H1 (cell line): ENCODE results near the gene TMEM117. TPM values are rescaled to one million over a fixed set of nuclear protein-coding genes. Genes with fewer than 3 reads are reported as not detected.

Source experiments
- EP300 ChIP-seq, 2 experiments: IDR thresholded peaks; 1 replicate in 1 of 2; 2 replicates in 1 of 2; pipeline ENCODE4 v1.6.1; 2011 to 2012; ENCODE audit warnings: low read depth in 2 of 2, low read length in 2 of 2, mild to moderate bottlenecking in 2 of 2, borderline replicate concordance in 1 of 2, inconsistent platforms in 1 of 2, moderate library complexity in 1 of 2
- FOSL1 ChIP-seq: IDR thresholded peaks from 2 replicates; pipeline ENCODE4 v1.6.1; 2011; ENCODE audit warnings: mild to moderate bottlenecking, low read depth, low read length, moderate library complexity; ENCODE audit not compliant: insufficient read depth
- HDAC6 ChIP-seq: IDR thresholded peaks from one replicate; pipeline ENCODE4 v1.7.1; 2012; ENCODE audit warnings: low read depth, mild to moderate bottlenecking, inconsistent platforms, low read length, moderate library complexity
- KDM5A ChIP-seq: fragments of 200-600 bp; IDR thresholded peaks from 2 replicates; pipeline ENCODE4 v1.7.1; 2012; ENCODE audit warnings: mild to moderate bottlenecking, low read length, inconsistent platforms, mixed read lengths
- SIRT6 ChIP-seq: IDR thresholded peaks from one replicate; pipeline ENCODE4 v1.7.1; 2012; ENCODE audit warnings: low read length, inconsistent platforms
- SP2 ChIP-seq: IDR thresholded peaks from 2 replicates; pipeline ENCODE4 v1.6.1; 2012; ENCODE audit warnings: mild to moderate bottlenecking, low read length, inconsistent platforms
- ZNF274 ChIP-seq: IDR thresholded peaks from 2 replicates; pipeline ENCODE4 v1.7.0; 2012; ENCODE audit warnings: low read length, borderline replicate concordance; ENCODE audit errors: extremely low read depth
- polyA plus RNA-seq, 7 experiments: library from polyadenylated mRNA; depleted of rRNA in 3 of 7; stranded (reverse) in 5 of 7; unstranded in 2 of 7; fragments of >200 nt in 5 of 7; fragments of 200-250 nt in 2 of 7; gene quantifications; 1 replicate in 5 of 7; 2 replicates in 1 of 7; 4 replicates in 1 of 7; pipeline versions ENCODE4 v1.2.1 to v1.2.3, GENCODE V29; 2011 to 2013; ENCODE audit warnings: missing spikeins in 2 of 7, mixed read lengths in 2 of 7
- total RNA-seq: library from RNA; stranded (reverse); fragmentation: NEBNext Ultra II Directional; extraction: Animal tissue kit (Norgen Biotek cat#: 25700); gene quantifications from 2 replicates; pipeline ENCODE4 v1.2.1, GENCODE V29; 2021
- TF ChIP-seq, protein P1 (sequence below): fragments of 300-600 bp; sonication (generic); IDR thresholded peaks from 2 replicates; pipeline ENCODE4 v1.7.1; 2012; ENCODE audit warnings: low read length, moderate library complexity, mild to moderate bottlenecking, inconsistent platforms; ENCODE audit not compliant: insufficient replicate concordance
- TF ChIP-seq, protein P2 (sequence below): IDR thresholded peaks from 2 replicates; pipeline ENCODE4 v1.6.1; 2011; ENCODE audit warnings: low read length, improper control_type of control experiment

The TMEM117 gene
- total and polyA plus RNA-seq, 2 of the 8 experiments (the other 6 are each of a cell fraction or from before 2014, with no cell fraction given) = 0.80 to 1.4 TPM

DNA sequence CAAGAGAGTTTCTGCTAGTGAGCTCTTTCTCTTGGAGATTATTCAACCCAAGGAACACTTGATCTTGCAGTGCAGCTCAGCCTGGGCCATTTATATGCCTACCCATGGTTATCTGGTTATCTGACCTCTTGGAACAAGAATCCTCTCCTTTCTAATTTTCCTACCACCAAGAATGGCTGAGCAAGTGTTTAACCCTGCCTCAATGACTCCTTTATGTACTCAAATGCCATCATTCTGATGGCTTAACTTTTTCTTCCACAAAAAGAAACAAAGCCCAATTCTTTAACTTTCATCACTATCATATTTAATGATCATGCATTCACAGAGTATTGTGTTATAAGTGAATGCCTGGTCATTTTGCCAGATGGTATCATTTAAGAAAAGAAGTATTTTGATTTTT lies 67.8 kb downstream of the TMEM117 start (continued):
- TF ChIP-seq, protein P1, sequence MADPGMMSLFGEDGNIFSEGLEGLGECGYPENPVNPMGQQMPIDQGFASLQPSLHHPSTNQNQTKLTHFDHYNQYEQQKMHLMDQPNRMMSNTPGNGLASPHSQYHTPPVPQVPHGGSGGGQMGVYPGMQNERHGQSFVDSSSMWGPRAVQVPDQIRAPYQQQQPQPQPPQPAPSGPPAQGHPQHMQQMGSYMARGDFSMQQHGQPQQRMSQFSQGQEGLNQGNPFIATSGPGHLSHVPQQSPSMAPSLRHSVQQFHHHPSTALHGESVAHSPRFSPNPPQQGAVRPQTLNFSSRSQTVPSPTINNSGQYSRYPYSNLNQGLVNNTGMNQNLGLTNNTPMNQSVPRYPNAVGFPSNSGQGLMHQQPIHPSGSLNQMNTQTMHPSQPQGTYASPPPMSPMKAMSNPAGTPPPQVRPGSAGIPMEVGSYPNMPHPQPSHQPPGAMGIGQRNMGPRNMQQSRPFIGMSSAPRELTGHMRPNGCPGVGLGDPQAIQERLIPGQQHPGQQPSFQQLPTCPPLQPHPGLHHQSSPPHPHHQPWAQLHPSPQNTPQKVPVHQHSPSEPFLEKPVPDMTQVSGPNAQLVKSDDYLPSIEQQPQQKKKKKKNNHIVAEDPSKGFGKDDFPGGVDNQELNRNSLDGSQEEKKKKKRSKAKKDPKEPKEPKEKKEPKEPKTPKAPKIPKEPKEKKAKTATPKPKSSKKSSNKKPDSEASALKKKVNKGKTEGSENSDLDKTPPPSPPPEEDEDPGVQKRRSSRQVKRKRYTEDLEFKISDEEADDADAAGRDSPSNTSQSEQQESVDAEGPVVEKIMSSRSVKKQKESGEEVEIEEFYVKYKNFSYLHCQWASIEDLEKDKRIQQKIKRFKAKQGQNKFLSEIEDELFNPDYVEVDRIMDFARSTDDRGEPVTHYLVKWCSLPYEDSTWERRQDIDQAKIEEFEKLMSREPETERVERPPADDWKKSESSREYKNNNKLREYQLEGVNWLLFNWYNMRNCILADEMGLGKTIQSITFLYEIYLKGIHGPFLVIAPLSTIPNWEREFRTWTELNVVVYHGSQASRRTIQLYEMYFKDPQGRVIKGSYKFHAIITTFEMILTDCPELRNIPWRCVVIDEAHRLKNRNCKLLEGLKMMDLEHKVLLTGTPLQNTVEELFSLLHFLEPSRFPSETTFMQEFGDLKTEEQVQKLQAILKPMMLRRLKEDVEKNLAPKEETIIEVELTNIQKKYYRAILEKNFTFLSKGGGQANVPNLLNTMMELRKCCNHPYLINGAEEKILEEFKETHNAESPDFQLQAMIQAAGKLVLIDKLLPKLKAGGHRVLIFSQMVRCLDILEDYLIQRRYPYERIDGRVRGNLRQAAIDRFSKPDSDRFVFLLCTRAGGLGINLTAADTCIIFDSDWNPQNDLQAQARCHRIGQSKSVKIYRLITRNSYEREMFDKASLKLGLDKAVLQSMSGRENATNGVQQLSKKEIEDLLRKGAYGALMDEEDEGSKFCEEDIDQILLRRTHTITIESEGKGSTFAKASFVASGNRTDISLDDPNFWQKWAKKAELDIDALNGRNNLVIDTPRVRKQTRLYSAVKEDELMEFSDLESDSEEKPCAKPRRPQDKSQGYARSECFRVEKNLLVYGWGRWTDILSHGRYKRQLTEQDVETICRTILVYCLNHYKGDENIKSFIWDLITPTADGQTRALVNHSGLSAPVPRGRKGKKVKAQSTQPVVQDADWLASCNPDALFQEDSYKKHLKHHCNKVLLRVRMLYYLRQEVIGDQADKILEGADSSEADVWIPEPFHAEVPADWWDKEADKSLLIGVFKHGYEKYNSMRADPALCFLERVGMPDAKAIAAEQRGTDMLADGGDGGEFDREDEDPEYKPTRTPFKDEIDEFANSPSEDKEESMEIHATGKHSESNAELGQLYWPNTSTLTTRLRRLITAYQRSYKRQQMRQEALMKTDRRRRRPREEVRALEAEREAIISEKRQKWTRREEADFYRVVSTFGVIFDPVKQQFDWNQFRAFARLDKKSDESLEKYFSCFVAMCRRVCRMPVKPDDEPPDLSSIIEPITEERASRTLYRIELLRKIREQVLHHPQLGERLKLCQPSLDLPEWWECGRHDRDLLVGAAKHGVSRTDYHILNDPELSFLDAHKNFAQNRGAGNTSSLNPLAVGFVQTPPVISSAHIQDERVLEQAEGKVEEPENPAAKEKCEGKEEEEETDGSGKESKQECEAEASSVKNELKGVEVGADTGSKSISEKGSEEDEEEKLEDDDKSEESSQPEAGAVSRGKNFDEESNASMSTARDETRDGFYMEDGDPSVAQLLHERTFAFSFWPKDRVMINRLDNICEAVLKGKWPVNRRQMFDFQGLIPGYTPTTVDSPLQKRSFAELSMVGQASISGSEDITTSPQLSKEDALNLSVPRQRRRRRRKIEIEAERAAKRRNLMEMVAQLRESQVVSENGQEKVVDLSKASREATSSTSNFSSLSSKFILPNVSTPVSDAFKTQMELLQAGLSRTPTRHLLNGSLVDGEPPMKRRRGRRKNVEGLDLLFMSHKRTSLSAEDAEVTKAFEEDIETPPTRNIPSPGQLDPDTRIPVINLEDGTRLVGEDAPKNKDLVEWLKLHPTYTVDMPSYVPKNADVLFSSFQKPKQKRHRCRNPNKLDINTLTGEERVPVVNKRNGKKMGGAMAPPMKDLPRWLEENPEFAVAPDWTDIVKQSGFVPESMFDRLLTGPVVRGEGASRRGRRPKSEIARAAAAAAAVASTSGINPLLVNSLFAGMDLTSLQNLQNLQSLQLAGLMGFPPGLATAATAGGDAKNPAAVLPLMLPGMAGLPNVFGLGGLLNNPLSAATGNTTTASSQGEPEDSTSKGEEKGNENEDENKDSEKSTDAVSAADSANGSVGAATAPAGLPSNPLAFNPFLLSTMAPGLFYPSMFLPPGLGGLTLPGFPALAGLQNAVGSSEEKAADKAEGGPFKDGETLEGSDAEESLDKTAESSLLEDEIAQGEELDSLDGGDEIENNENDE = no peak
- TF ChIP-seq, protein P2, sequence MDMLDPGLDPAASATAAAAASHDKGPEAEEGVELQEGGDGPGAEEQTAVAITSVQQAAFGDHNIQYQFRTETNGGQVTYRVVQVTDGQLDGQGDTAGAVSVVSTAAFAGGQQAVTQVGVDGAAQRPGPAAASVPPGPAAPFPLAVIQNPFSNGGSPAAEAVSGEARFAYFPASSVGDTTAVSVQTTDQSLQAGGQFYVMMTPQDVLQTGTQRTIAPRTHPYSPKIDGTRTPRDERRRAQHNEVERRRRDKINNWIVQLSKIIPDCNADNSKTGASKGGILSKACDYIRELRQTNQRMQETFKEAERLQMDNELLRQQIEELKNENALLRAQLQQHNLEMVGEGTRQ = no peak
- TF ChIP-seq HDAC6 (no peak), KDM5A (no peak), EP300 (IDR thresholded peaks at IDR 0.05; ENCODE audit: borderline replicate concordance in 1 of 2, low read depth in 2 of 2, low read length in 2 of 2) (no peak), SP2 (no peak), SIRT6 (no peak), FOSL1 (no peak), ZNF274 (no peak)
